Measurements from ENCODE around the gene ZNF423. TPM values are rescaled to one million over a fixed set of nuclear protein-coding genes. Genes with fewer than 3 reads are reported as not detected.

The ZNF423 gene
- total RNA-seq, 1 experiment from 2014 or later, result not detected

GRCh38 chr16:49494891-49495566 lies 360.9 kb downstream of the ZNF423 start:
- no peak for DNase-seq (ENCODE audit: low read depth)

DNA sequence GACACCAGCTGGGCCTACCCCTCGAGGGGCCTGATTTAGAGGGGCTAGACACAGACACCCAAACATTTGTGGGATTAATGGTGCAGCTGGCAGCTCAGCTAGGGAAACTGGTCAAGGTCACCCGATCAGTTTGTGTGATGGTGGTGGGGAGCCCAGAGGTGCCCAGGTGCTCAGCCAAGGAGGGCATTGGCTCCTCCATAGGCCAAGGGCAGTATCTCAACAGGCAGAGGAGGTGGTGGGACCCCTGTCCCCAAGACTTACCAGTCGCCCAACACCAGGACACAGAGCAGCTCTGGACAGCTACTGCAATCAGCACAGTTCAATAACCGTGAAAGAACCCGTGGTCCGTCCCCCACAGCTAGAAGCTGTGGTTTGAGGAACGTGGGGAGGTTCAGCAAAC lies 361.4 kb downstream of the ZNF423 start:
- no peak for DNase-seq (ENCODE audit: low read depth)

DNA sequence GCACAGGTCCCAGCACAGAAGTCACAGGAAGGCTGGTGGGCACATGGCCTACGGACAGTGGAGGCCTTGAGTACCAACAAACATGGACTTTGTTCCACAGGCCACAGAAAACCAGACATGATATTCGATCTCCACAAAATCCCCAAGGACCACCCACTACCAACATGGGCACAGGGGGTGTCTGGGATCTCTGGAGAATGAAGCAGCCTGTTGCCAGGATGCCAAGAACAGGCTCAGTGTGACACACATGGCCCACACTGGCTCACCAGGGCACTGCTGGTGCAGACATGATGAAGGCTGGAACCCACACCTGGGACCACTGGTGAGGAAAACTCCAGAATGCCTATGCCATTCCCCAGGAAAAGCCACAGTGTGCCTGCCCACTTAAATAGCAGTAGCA lies 362.1 kb downstream of the ZNF423 start:
- DNase-seq (ENCODE audit: low read depth), result no peak

DNA sequence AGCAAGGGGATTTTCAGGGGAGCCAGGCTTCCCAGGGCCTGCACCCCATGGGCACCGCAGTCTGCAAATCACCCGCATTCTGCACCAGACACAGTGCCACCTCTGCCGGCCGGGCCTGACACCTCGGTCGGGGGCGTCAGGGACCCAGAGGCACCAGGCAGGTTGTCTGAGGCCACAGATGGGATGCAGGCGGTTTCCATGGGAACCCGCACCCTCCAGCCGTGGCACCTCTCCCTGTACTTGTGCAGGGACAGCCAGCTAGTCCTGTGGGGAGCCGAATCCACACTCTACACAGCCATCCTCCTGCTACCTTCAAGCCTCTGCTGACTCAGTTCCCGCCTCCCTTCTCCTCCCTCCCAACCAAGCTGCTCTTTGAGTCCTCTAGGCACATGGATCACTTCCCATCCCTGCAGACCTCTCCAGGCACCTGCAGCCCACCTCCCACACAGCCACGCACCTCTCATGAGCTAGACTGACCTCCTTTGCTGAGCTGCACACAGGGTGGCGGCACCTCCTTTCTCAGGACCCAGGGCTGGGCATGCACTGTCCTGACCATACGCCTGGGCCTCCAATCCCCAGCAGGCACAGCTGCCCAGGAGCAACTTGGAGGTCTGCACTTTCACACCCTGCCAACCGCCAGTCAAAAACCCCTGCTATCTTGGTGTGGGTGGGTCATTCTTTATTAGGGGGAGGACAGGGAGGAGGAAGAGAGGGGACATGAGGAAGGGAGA lies 362.9 kb downstream of the ZNF423 start:
- no peak for DNase-seq (ENCODE audit: low read depth)

GRCh38 chr16:49491771-49492761 lies 363.8 kb downstream of the ZNF423 start:
- no peak for DNase-seq (ENCODE audit: low read depth)

- DNase-seq (ENCODE audit: low read depth), result no peak
Measured at GRCh38 chr16:49491106-49491670, 364.7 kb downstream of the ZNF423 start.

DNA sequence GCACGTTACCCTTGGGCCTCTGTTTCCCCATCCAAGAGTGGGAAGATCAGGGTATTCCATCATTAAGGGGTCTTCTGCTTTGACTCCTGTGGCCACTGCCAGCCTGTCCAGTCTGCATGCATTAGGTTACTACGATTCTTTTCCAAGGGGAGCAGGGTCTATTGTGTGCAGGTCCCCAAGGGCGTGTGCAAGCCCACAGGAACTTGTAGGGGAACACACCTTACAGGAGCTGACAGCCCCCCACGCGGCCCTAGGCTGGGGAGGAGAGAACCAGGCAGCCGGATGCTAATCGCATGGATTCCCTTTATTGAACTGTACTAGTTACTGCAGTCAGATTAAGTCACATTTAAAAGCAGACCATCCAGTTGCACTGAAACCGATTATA lies 365.6 kb downstream of the ZNF423 start:
- DNase-seq (ENCODE audit: low read depth), result no peak

- DNase-seq (ENCODE audit: low read depth), result no peak
Measured at GRCh38 chr16:49489686-49490320, 366.1 kb downstream of the ZNF423 start.

GRCh38 chr16:49488740-49489525 lies 367.0 kb downstream of the ZNF423 start:
- DNase-seq (ENCODE audit: low read depth), result no peak

GRCh38 chr16:49488336-49488735 lies 367.6 kb downstream of the ZNF423 start:
- no peak for DNase-seq (ENCODE audit: low read depth)

GRCh38 chr16:49487746-49488145 lies 368.2 kb downstream of the ZNF423 start:
- no peak for DNase-seq (ENCODE audit: low read depth)

DNA sequence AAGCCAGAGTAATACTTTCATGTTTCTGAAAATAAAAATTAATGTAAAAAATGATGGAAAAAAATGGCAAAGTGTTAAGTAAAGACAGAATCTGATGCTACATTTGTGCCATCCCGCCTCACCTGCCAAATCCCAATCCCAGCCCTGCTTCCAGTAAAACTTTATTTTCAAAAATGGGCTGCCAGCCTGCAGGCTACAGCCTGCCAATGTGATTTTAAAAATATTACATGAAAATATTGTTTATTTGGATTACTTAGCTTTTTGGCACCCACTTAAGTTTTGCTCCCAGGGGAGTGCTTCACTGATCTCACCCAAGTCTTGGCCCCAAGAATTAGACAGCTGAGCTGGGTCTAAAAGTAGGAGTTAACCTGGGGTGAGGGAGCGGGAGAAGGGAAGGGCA lies 369.5 kb downstream of the ZNF423 start:
- DNase-seq (ENCODE audit: low read depth), result no peak

DNA sequence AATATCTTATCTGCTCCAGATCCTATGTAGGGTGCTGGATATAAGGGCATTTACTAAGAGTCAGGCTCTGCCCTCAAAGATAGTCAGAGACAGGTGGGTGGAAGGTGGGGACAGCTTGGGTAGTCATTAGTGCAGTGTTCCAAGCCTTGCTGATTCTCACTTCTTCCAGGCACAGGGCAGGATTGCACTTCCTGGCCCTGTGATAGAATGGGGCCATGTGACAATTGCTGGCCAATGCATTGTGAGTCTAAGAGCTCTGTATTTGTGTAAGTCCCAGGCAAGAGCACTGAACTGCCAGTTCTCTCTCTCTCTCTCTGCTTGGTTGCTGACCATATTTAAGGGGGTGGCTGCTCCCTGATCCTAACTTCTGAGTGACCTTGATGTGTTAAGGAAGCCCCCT lies 370.2 kb downstream of the ZNF423 start:
- DNase-seq (ENCODE audit: low read depth), result no peak

GRCh38 chr16:49484936-49485335 lies 371.0 kb downstream of the ZNF423 start:
- DNase-seq (ENCODE audit: low read depth), result no peak

DNA sequence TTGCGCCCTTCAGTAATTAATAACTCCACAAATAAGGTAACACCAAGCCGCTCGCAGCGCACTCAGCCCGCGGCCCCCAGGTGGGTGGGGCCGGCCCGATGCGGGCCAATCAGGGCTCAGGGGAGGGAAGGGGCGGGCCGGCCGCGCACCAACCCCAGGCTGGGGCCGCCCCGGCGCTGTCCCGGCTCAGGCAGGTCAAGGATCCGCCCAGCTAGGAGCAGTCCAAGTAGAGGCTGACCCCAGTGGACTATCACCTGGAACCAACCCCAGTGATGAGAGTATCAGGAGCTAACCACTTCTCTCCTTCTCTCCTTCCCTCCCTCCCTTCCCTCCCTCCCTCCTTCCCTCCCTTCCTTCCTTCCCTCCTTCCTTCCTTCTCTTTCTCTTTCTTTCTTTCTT lies 371.5 kb downstream of the ZNF423 start:
- DNase-seq (ENCODE audit: low read depth), result no peak

DNA sequence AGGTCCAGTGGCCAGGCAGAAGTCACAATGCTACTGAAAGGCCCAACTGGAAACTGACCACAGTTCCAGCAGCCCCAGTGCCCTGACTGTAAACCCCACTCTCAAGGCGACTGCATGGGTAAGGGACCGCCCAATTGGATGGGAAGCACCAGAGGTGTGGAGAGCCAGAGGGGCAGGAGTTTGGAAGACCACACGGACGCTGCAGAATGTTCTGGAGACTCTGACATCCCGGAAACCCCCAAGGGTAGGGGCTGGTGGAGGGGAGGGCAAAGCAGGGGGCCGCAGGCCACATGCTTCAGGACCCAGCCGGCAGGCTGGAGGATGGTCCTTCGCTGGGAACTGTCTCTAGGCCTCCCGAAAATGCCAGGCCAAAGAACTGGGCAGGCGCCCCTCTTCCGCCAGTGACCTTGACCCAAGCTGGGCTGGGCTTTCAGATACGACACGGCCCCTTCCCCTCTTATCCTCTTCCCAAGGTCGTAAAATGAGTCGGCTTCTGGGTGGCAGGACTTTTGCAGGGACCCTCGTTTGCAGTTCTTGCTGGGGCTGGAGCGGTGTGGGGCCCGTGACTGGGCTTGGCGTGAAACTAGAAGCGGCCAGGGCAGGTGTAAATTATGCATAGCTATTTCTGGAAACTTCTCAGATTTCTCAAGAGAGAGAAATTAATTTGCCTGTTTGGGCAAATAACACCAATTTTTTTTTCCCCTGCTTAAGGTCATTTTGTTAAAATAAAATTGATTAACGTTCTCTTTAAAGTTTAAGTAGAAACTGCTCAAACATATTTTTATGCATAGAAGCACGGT lies 372.1 kb downstream of the ZNF423 start:
- no peak for DNase-seq (ENCODE audit: low read depth)

DNA sequence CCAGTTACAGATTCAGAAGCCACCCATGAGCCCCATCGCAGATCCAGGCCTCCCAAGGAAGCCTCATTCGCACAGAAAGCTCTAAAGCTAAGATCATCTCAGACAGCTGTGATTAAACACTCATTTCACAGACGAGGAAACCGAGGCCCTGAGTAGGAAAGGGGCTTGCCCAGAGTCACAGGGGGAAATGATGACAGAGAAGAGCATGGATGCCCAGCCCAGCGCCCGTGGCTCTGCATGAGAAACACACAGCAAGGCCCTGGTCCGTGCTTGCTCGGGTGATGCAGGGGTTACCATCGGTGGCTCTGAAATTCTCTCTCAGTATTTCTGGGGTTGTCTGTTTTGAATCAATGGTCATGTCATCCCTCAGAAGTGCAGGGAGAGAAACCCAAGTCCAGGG lies 372.7 kb downstream of the ZNF423 start:
- DNase-seq (ENCODE audit: low read depth), result no peak

DNA sequence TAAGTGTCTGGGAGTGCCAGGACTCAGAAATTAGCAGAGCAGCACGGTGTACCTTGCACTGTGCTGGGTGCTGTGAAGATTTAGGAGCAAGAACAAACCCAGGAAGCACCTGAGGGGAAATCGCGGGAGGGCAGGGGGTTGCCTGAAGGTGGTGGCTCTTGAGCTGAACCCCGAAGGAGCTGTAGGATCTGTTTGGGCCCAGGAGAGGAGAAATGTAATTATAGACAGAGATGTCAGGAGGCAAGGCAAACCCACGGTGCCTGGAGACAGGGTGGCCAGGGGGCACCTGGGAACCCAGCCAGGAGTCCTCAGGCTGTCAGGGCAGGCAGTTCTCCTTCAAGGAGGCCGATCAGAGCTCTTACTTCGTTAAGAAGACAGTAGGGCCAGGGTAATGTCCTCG lies 373.2 kb downstream of the ZNF423 start:
- DNase-seq (ENCODE audit: low read depth), result no peak

GRCh38 chr16:49478616-49479015 lies 377.3 kb downstream of the ZNF423 start:
- no peak for DNase-seq (ENCODE audit: low read depth)

GRCh38 chr16:49478107-49478506 lies 377.8 kb downstream of the ZNF423 start:
- DNase-seq (ENCODE audit: low read depth), result no peak
